ELR (cell line): ENCODE measurements around the gene PSMD13.

Source experiments
- DNase-seq: peaks from one replicate; pipeline ENCODE4 v3.0.0-alpha.2; 2015; ENCODE audit warnings: low read depth

Gene PSMD13

DNA sequence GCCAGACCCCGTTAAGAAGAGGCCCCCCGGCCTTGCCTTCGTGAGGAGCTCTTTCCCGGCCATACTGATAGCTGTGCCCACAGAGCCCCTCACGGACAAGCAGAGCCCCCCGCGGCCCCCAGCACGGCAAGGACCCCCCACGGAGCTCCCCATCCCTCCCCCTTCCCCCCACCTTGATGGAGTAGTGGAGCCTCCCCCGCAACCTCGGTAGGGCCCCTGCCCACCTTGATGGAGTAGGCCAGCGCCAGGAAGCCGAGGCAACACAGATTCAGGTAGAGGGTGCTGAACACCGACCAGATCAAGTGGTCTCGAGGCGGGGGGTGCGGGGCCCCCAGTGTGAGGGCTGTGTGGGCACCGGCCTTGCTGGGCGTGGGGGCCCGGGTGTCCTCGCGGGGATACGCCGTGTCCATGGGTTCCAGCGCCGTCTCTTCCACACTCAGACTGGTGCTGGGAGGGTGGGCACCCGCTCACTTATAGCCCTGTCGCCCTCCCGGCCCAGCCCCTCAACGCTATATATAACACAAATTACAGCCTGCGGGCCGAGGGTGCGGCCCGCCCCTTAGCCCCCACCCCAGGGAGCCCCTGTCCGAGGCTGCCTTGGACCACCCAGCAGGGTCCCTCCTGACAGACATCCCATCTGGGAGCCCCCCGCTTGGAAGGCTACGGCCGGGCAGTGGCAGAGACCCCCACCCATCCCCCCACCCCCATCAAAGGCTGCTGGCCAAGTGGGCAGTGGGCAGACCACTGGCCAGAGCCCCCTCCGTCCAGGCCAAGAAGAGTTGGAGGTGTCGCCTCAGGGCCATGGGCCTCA is 62.5 kb downstream of the PSMD13 start, which contains the start of gene IFITM5:
Gene IFITM5 (minus strand): TSS at position 446 of the 811 bp plus-strand sequence. CDS start 36 bp downstream, at position 410.
- DNase-seq: no peak

DNA sequence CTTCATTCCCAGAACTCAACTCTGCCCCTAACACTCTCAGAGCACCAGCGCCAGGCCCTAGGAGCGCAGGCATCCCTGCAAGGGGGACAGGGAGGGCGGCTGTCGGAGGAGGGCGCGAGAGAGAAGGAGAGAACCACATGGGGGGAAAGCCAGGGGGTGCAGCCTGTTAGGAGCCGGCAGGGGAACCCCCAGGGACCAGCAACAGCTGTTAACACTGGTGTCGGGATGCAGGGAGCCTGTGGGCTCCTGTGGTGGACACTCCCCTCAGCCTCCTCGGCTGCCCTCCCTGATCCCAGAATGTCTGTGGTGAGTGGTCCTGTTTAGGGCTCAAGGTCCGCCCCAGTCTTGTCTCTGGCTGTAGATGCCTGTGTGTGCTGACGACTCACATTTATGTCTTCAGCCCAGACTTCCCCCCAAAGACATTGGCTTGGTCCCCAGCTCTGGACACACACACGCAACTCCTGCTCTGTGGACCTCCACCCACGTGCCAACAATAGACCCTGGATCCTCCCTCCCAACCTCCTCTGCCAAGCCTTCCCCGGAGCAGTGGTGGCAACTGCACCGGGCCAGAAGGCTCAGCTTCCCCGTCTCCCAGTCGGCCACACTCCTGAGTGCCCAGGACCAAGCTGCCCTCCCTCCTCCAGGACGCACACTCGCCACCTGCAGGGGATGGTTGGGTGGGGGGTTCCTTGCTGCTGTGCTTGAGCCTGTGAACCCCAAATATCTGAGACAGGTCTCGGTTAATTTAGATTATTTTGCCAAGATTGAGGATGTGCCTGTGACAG is 63.4 kb downstream of the PSMD13 start:
- no peak for DNase-seq
